GM12878 (cell line): ENCODE results near the gene CCDC200. TPM values are rescaled to one million over a fixed set of nuclear protein-coding genes. Genes with fewer than 3 reads are reported as not detected.

Experiments used
- CUX1 ChIP-seq: IDR thresholded peaks from 2 replicates; pipeline ENCODE4 v1.6.1; 2012; ENCODE audit warnings: improper control_type of control experiment, low read depth, low read length; ENCODE audit not compliant: insufficient replicate concordance
- IRF4 ChIP-seq: IDR thresholded peaks from 2 replicates; pipeline ENCODE4 v1.6.1; 2011; ENCODE audit warnings: low read depth, low read length
- SIX5 ChIP-seq: IDR thresholded peaks from 2 replicates; pipeline ENCODE4 v1.6.1; 2011; ENCODE audit warnings: mild to moderate bottlenecking, low read depth, low read length, moderate library complexity; ENCODE audit not compliant: severe bottlenecking
- SPI1 ChIP-seq: IDR thresholded peaks from 2 replicates; pipeline ENCODE4 v1.6.1; 2011; ENCODE audit warnings: low read depth, mild to moderate bottlenecking, low read length, moderate library complexity, borderline replicate concordance; ENCODE audit not compliant: insufficient read depth
- polyA plus RNA-seq, 11 experiments: library from polyadenylated mRNA; depleted of rRNA in 4 of 11; unstranded in 6 of 11; stranded (reverse) in 5 of 11; fragments of >200 nt; fragmentation: Nextera tagmentation in 4 of 11; fragmentation: Illumina TruSeq in 1 of 11; extraction: Ambion mirVana in 4 of 11; extraction: Trizol in 1 of 11; gene quantifications; 1 replicate in 1 of 11; 2 replicates in 10 of 11; pipeline versions ENCODE4 v1.2.1 to v1.2.3, GENCODE V29; 2011 to 2016; ENCODE audit warnings: inconsistent platforms in 2 of 11, missing spikeins in 2 of 11, low read depth in 1 of 11
- small RNA-seq: library from RNA; depleted of rRNA; stranded (forward); fragments of <200 nt; gene quantifications from one replicate; pipeline ENCODE3, GENCODE V24; 2014
- total RNA-seq, 4 experiments: library from RNA; depleted of rRNA in 3 of 4; stranded (reverse); fragments of >200 nt in 3 of 4; fragmentation: Illumina TruSeq in 1 of 4; extraction: Trizol in 1 of 4; gene quantifications; 2 replicates each; pipeline versions ENCODE4 v1.2.1 to v1.2.3, GENCODE V29; 2013 to 2021

Gene CCDC200
- total and polyA plus RNA-seq, 10 of the 15 experiments (the other 5 are each of a cell fraction or from before 2014, with no cell fraction given): 0.46 to 3.9 (median 2.7) TPM; not detected in 6

GRCh38 chr17:43171586-43172487 lies 56.6 kb downstream of the CCDC200 start (continued):
- TF ChIP-seq SPI1: peak; percentile 90
- TF ChIP-seq SIX5: no peak
- TF ChIP-seq IRF4: 0 out of 2 replicates have a peak, but pooled peaks have one; percentile 15
- no peak for TF ChIP-seq CUX1

Small RNAs within 50 kb of the gene (small RNA-seq; reads per million reads assigned to genes)
- not detected for gene RF00004
- not detected for gene RNU2-1

Other genes starting within 250 kb of the CCDC200 start
Only the 7 nearest of the 11 such genes appear.
- gene VAT1, start 206.2 kb downstream of the CCDC200 start, total RNA-seq (2014; rRNA removed): 6.5 and 8.6 TPM in 2 replicates
- 4.8 and 5.0 TPM in 2 replicates for gene VAT1, start 206.2 kb downstream of the CCDC200 start, total RNA-seq (2014; rRNA removed; fragmentation: Illumina TruSeq; extraction: Trizol)
- gene VAT1, start 206.2 kb downstream of the CCDC200 start, total RNA-seq (2021): 15.7 and 19.8 TPM in 2 replicates
- 7.6 and 17.4 TPM in 2 replicates for gene VAT1, start 206.2 kb downstream of the CCDC200 start, polyA plus RNA-seq (2011; rRNA removed)
- gene VAT1, start 206.2 kb downstream of the CCDC200 start, polyA plus RNA-seq (2014; fragmentation: Illumina TruSeq; extraction: Trizol): 5.0 and 8.6 TPM in 2 replicates
- 1 to 10 TPM; 6.0 to 7.8 TPM for gene VAT1, start 206.2 kb downstream of the CCDC200 start, polyA plus RNA-seq (2014; fragmentation: Nextera tagmentation; extraction: Ambion mirVana)
- 6.4 and 7.0 TPM in 2 replicates for gene VAT1, start 206.2 kb downstream of the CCDC200 start, polyA plus RNA-seq (2014; rRNA removed)
- 1 to 10 TPM; 7.0 to 9.0 TPM for gene VAT1, start 206.2 kb downstream of the CCDC200 start, polyA plus RNA-seq (2016; fragmentation: Nextera tagmentation; extraction: Ambion mirVana)
- gene RND2, start 203.4 kb downstream of the CCDC200 start, total RNA-seq (2014; rRNA removed): not detected in 2 replicates
- not detected in 2 replicates for gene RND2, start 203.4 kb downstream of the CCDC200 start, total RNA-seq (2014; rRNA removed; fragmentation: Illumina TruSeq; extraction: Trizol)
- not detected in 2 replicates for gene RND2, start 203.4 kb downstream of the CCDC200 start, total RNA-seq (2021)
- gene RND2, start 203.4 kb downstream of the CCDC200 start, polyA plus RNA-seq (2011; rRNA removed): 0.01 and 0.03 TPM in 2 replicates
- gene RND2, start 203.4 kb downstream of the CCDC200 start, polyA plus RNA-seq (2014; fragmentation: Illumina TruSeq; extraction: Trizol): 0.01 TPM in 1 of 2 replicates, not detected in the other
- gene RND2, start 203.4 kb downstream of the CCDC200 start, polyA plus RNA-seq (2014; fragmentation: Nextera tagmentation; extraction: Ambion mirVana): not detected
- 0.03 TPM in 1 of 2 replicates, not detected in the other for gene RND2, start 203.4 kb downstream of the CCDC200 start, polyA plus RNA-seq (2014; rRNA removed)
- gene RND2, start 203.4 kb downstream of the CCDC200 start, polyA plus RNA-seq (2016; fragmentation: Nextera tagmentation; extraction: Ambion mirVana): under 1 TPM; 0.04 to 0.05 TPM
- 51.8 and 54.4 TPM in 2 replicates for gene BRCA1, start 103.3 kb downstream of the CCDC200 start, total RNA-seq (2014; rRNA removed)
- 43.1 and 45.7 TPM in 2 replicates for gene BRCA1, start 103.3 kb downstream of the CCDC200 start, total RNA-seq (2014; rRNA removed; fragmentation: Illumina TruSeq; extraction: Trizol)
- 38.7 and 39.5 TPM in 2 replicates for gene BRCA1, start 103.3 kb downstream of the CCDC200 start, total RNA-seq (2021)
- 43.6 and 56.6 TPM in 2 replicates for gene BRCA1, start 103.3 kb downstream of the CCDC200 start, polyA plus RNA-seq (2011; rRNA removed)
- 44.8 and 45.1 TPM in 2 replicates for gene BRCA1, start 103.3 kb downstream of the CCDC200 start, polyA plus RNA-seq (2014; fragmentation: Illumina TruSeq; extraction: Trizol)
- 10 to 100 TPM; 16.8 to 17.4 TPM for gene BRCA1, start 103.3 kb downstream of the CCDC200 start, polyA plus RNA-seq (2014; fragmentation: Nextera tagmentation; extraction: Ambion mirVana)
- 32.1 and 40.2 TPM in 2 replicates for gene BRCA1, start 103.3 kb downstream of the CCDC200 start, polyA plus RNA-seq (2014; rRNA removed)
- gene BRCA1, start 103.3 kb downstream of the CCDC200 start, polyA plus RNA-seq (2016; fragmentation: Nextera tagmentation; extraction: Ambion mirVana): 10 to 100 TPM; 54.9 to 71.2 TPM
- 27.2 and 27.7 TPM in 2 replicates for gene NBR1, start 57.4 kb downstream of the CCDC200 start, total RNA-seq (2014; rRNA removed)
- gene NBR1, start 57.4 kb downstream of the CCDC200 start, total RNA-seq (2014; rRNA removed; fragmentation: Illumina TruSeq; extraction: Trizol): 29.9 and 32.9 TPM in 2 replicates
- 26.9 and 29.2 TPM in 2 replicates for gene NBR1, start 57.4 kb downstream of the CCDC200 start, total RNA-seq (2021)
- gene NBR1, start 57.4 kb downstream of the CCDC200 start, polyA plus RNA-seq (2011; rRNA removed): 55.2 and 57.9 TPM in 2 replicates
- 33.7 and 42.5 TPM in 2 replicates for gene NBR1, start 57.4 kb downstream of the CCDC200 start, polyA plus RNA-seq (2014; fragmentation: Illumina TruSeq; extraction: Trizol)
- gene NBR1, start 57.4 kb downstream of the CCDC200 start, polyA plus RNA-seq (2014; fragmentation: Nextera tagmentation; extraction: Ambion mirVana): 1 to 10 TPM; 3.5 to 6.2 TPM
- gene NBR1, start 57.4 kb downstream of the CCDC200 start, polyA plus RNA-seq (2014; rRNA removed): 16.8 and 19.7 TPM in 2 replicates
- gene NBR1, start 57.4 kb downstream of the CCDC200 start, polyA plus RNA-seq (2016; fragmentation: Nextera tagmentation; extraction: Ambion mirVana): 10 to 100 TPM; 29.3 to 30.2 TPM
- 7.9 and 8.9 TPM in 2 replicates for gene TMEM106A, start 16.7 kb downstream of the CCDC200 start, total RNA-seq (2014; rRNA removed)
- 8.0 and 9.3 TPM in 2 replicates for gene TMEM106A, start 16.7 kb downstream of the CCDC200 start, total RNA-seq (2014; rRNA removed; fragmentation: Illumina TruSeq; extraction: Trizol)
- gene TMEM106A, start 16.7 kb downstream of the CCDC200 start, total RNA-seq (2021): 14.6 and 18.7 TPM in 2 replicates
- gene TMEM106A, start 16.7 kb downstream of the CCDC200 start, polyA plus RNA-seq (2011; rRNA removed): 8.7 and 13.9 TPM in 2 replicates
- gene TMEM106A, start 16.7 kb downstream of the CCDC200 start, polyA plus RNA-seq (2014; fragmentation: Illumina TruSeq; extraction: Trizol): 9.0 and 11.5 TPM in 2 replicates
- gene TMEM106A, start 16.7 kb downstream of the CCDC200 start, polyA plus RNA-seq (2014; fragmentation: Nextera tagmentation; extraction: Ambion mirVana): 1 to 10 TPM; 2.3 to 2.6 TPM
- gene TMEM106A, start 16.7 kb downstream of the CCDC200 start, polyA plus RNA-seq (2014; rRNA removed): 9.3 and 13.1 TPM in 2 replicates
- gene TMEM106A, start 16.7 kb downstream of the CCDC200 start, polyA plus RNA-seq (2016; fragmentation: Nextera tagmentation; extraction: Ambion mirVana): 10 to 100 TPM in 1 of 2 experiments, 1 to 10 TPM in 1; 8.8 to 14.1 TPM
- not detected in 2 replicates for gene RNU2-1, start 5.4 kb upstream of the CCDC200 start, total RNA-seq (2014; rRNA removed)
- not detected in 2 replicates for gene RNU2-1, start 5.4 kb upstream of the CCDC200 start, total RNA-seq (2014; rRNA removed; fragmentation: Illumina TruSeq; extraction: Trizol)
- 9,631 and 10,813 TPM in 2 replicates for gene RNU2-1, start 5.4 kb upstream of the CCDC200 start, total RNA-seq (2021)
- gene RNU2-1, start 5.4 kb upstream of the CCDC200 start, polyA plus RNA-seq (2011; rRNA removed): not detected in 2 replicates
- not detected in 2 replicates for gene RNU2-1, start 5.4 kb upstream of the CCDC200 start, polyA plus RNA-seq (2014; fragmentation: Illumina TruSeq; extraction: Trizol)
- gene RNU2-1, start 5.4 kb upstream of the CCDC200 start, polyA plus RNA-seq (2014; fragmentation: Nextera tagmentation; extraction: Ambion mirVana): not detected
- not detected in 2 replicates for gene RNU2-1, start 5.4 kb upstream of the CCDC200 start, polyA plus RNA-seq (2014; rRNA removed)
- gene RNU2-1, start 5.4 kb upstream of the CCDC200 start, polyA plus RNA-seq (2016; fragmentation: Nextera tagmentation; extraction: Ambion mirVana): 10 to 100 TPM; 17.5 to 17.7 TPM
- 0.90 and 1.2 TPM in 2 replicates for gene ARL4D, start 170.4 kb upstream of the CCDC200 start, total RNA-seq (2014; rRNA removed)
- gene ARL4D, start 170.4 kb upstream of the CCDC200 start, total RNA-seq (2014; rRNA removed; fragmentation: Illumina TruSeq; extraction: Trizol): 0.18 and 0.72 TPM in 2 replicates
- 1.2 and 1.5 TPM in 2 replicates for gene ARL4D, start 170.4 kb upstream of the CCDC200 start, total RNA-seq (2021)
- gene ARL4D, start 170.4 kb upstream of the CCDC200 start, polyA plus RNA-seq (2011; rRNA removed): 0.10 and 0.13 TPM in 2 replicates
- gene ARL4D, start 170.4 kb upstream of the CCDC200 start, polyA plus RNA-seq (2014; fragmentation: Illumina TruSeq; extraction: Trizol): 0.14 and 0.79 TPM in 2 replicates
- gene ARL4D, start 170.4 kb upstream of the CCDC200 start, polyA plus RNA-seq (2014; fragmentation: Nextera tagmentation; extraction: Ambion mirVana): under 1 TPM; 0.13 to 0.60 TPM
- gene ARL4D, start 170.4 kb upstream of the CCDC200 start, polyA plus RNA-seq (2014; rRNA removed): 1.4 and 1.5 TPM in 2 replicates
- under 1 TPM; 0.60 to 0.82 TPM for gene ARL4D, start 170.4 kb upstream of the CCDC200 start, polyA plus RNA-seq (2016; fragmentation: Nextera tagmentation; extraction: Ambion mirVana)